ENCODE measurements around the gene ERLIN1.

ERLIN1 gene

GRCh38 chr10:100185364-100186252 lies at the start of gene ERLIN1:
TSS of gene ERLIN1 (minus strand) at chr10:100186029. CDS start at chr10:100185626, 403 bp downstream.
- DNase-seq (ENCODE audit: low read depth), result peak; percentile 34
- TF ChIP-seq, protein P1, sequence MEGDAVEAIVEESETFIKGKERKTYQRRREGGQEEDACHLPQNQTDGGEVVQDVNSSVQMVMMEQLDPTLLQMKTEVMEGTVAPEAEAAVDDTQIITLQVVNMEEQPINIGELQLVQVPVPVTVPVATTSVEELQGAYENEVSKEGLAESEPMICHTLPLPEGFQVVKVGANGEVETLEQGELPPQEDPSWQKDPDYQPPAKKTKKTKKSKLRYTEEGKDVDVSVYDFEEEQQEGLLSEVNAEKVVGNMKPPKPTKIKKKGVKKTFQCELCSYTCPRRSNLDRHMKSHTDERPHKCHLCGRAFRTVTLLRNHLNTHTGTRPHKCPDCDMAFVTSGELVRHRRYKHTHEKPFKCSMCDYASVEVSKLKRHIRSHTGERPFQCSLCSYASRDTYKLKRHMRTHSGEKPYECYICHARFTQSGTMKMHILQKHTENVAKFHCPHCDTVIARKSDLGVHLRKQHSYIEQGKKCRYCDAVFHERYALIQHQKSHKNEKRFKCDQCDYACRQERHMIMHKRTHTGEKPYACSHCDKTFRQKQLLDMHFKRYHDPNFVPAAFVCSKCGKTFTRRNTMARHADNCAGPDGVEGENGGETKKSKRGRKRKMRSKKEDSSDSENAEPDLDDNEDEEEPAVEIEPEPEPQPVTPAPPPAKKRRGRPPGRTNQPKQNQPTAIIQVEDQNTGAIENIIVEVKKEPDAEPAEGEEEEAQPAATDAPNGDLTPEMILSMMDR (IDR thresholded peaks at IDR 0.05; ENCODE audit: control insufficient read depth, extremely low read depth, insufficient read depth), result no peak
- peak within 1 kb of the TSS; percentile 89 for H3K4me3 ChIP-seq (ENCODE audit: low read depth, low read length)

DNA sequence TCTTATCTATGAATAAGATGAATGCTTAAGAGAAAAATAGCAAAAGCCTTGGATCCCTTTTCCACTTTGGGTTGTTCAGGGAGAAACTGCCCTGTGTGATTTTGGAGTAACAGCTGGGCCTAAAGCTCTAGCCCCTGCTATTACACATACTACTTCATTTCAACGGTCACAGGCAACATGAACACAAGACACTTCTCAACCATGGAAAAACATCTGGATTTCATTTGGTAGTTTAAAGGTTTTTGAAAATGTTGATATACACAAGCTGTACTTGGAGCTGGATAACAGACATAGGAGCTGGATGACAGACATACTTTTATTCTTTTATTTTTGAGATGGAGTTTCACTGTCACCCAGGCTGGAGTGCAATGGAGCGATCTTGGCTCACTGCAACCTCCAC lies 46.3 kb upstream of the ERLIN1 start:
- H3K4me3 ChIP-seq (ENCODE audit: low read depth, low read length), result no peak overlapping the region
- TF ChIP-seq, protein P1 (IDR thresholded peaks at IDR 0.05; ENCODE audit: control insufficient read depth, extremely low read depth, insufficient read depth), result no peak
- no peak for DNase-seq (ENCODE audit: low read depth)

DNA sequence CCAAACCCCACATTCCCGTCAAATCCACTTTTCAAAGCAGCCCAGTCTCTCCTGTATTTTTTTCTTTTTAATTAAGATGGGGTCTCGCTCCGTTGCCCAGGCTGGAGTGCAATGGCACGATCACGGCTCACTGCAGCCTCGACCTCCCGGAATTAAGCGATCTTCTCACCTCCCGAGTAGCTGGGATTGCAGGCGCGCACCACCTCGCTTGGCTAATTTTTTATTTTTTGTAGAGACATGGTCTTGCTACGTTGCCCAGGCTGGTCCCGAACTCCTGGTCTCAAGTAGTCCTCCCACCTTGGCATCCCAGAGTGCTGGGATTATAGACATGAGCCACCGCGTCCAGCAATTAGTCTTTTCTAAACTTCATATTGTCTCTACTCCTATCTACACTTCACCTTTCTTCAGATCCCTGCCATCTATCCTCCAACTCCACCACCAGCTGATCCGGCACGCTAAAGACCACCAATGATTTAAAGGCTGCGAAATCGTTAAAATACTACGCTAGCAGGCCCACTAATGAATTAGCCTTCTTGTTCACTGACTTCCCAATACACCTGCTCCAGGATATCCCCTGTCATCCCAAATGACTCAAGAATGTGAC lies 44.1 kb upstream of the ERLIN1 start:
- TF ChIP-seq, protein P1 (IDR thresholded peaks at IDR 0.05; ENCODE audit: control insufficient read depth, extremely low read depth, insufficient read depth), result no peak
- no peak for DNase-seq (ENCODE audit: low read depth)
- H3K4me3 ChIP-seq (ENCODE audit: low read depth, low read length), result peak overlapping the region; percentile 60

DNA sequence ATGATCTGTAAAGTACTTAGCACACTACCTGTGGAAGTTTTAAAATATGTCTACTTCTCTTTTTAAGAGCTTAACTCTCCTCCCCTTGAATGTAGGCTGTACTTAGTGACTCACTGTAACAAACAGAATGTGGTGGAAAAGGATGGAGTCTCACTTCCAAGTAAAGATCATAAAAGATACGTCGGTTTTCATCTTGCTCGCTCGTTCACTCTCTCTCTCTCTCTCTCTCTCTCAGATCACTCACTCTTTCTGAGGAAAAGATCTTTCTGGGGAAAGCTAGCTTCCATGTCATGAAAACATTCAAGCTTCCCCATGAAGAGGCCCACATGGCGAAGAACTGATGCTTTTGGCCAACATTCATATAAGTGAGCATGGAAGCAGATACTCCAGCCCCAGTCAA lies 38.0 kb upstream of the ERLIN1 start:
- TF ChIP-seq, protein P1 (IDR thresholded peaks at IDR 0.05; ENCODE audit: control insufficient read depth, extremely low read depth, insufficient read depth), result no peak
- no peak for DNase-seq (ENCODE audit: low read depth)

GRCh38 chr10:100222529-100222928 lies 36.7 kb upstream of the ERLIN1 start:
- no peak for DNase-seq (ENCODE audit: low read depth)
- no peak overlapping the region for H3K4me3 ChIP-seq (ENCODE audit: low read depth, low read length)
- TF ChIP-seq, protein P1 (IDR thresholded peaks at IDR 0.05; ENCODE audit: control insufficient read depth, extremely low read depth, insufficient read depth), result no peak

More for the DNA sequence above, 38.0 kb upstream of the ERLIN1 start:
- no peak overlapping the region for H3K4me3 ChIP-seq (ENCODE audit: low read depth, low read length)

- no peak for DNase-seq (ENCODE audit: low read depth)
- no peak overlapping the region for H3K4me3 ChIP-seq (ENCODE audit: low read depth, low read length)
- TF ChIP-seq, protein P1 (IDR thresholded peaks at IDR 0.05; ENCODE audit: control insufficient read depth, extremely low read depth, insufficient read depth), result no peak
Observed at GRCh38 chr10:100216006-100216405, 30.2 kb upstream of the ERLIN1 start.
